ENCODE measurements around the gene MYOD1.
A peak's percentile ranks its signal among the peaks of the same experiment; 100 is the strongest.

MYOD1 gene

DNA sequence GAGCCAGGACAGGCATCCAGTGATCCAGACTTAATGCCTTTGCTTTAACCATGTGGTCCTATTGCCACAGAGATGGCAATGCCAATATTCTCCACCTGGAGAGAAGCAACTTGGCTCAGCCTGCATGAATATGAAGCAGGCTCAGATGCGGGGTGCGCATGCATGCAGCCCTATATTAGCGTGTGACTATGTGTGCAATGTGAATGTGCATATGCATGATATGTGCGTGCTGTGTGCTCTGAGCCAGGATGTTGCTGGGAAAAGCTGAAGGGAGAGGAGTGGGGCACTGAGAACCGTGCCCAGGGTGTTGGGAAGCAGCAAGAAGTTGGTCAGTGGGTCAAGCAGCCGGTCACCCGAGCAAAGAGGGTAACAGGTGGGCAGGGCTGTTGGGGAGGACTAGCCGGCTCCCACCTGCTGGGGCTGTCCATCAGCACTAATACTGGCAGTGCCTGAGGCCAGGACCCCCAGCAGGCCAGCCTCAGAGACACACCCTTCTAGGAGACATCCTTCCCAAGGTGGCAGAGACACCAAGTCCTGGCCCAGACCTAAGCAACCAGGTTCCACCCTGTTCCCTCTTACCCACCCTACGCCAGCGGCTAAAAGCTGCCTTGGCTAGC is 24.8 kb upstream of the MYOD1 start:
- no peak for DNase-seq (ENCODE audit: low read depth)
- TF ChIP-seq, protein P1, sequence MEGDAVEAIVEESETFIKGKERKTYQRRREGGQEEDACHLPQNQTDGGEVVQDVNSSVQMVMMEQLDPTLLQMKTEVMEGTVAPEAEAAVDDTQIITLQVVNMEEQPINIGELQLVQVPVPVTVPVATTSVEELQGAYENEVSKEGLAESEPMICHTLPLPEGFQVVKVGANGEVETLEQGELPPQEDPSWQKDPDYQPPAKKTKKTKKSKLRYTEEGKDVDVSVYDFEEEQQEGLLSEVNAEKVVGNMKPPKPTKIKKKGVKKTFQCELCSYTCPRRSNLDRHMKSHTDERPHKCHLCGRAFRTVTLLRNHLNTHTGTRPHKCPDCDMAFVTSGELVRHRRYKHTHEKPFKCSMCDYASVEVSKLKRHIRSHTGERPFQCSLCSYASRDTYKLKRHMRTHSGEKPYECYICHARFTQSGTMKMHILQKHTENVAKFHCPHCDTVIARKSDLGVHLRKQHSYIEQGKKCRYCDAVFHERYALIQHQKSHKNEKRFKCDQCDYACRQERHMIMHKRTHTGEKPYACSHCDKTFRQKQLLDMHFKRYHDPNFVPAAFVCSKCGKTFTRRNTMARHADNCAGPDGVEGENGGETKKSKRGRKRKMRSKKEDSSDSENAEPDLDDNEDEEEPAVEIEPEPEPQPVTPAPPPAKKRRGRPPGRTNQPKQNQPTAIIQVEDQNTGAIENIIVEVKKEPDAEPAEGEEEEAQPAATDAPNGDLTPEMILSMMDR (conservative IDR thresholded peaks at IDR 0.05; ENCODE audit: low read depth, low read length) = no peak
- H3K4me3 ChIP-seq (ENCODE audit: low read length) = no peak overlapping the region

DNA sequence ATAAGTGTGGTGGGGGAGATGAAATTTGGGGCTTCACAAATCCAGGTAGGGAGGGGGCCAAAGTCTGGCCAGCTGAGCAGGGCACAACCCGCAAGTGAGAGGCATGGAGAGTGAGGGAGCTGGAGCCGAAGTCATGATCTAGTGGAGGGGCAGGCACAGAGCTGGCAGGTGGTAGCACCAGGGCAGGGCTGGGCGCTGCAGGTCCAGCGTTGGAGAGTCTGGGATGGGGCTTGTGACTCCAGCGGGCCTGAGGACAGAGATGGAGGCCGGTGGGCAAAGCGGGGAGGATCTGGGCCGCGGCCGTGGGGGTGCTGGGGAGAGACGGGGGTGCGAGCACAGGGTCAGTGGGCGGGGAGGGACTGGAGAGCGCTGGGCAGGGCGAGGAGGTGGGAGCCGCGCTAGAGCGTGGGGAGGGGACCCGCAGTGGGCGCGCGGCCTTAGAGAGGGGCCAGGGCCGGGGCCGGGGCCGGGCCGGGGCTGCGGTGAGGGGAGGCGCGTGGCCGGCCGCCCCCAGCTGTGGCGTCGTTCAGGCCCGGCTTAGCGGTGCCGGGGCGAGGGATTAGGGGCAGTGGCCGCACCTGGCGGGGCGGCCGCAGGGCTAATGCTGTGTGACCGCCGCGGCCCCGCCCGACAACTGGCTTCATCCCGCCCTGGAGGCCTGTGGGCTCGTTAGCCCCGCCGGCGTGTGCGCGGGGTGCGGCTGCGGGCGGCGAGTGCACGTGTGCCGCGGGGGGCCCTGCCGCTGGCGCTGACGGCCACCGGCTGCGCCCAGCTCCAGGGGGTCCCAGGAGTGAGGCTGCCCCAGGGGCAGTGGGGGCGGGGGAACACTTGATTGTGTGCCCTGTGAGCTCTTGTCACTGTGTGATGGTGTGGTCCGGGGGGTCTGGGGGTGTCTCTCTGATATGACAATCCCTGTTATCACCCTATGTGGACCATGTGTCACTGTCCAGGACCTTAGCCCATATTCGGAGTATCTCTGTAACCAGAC is 23.6 kb upstream of the MYOD1 start:
- TF ChIP-seq, protein P1 (conservative IDR thresholded peaks at IDR 0.05; ENCODE audit: low read depth, low read length) = no peak
- no peak overlapping the region for H3K4me3 ChIP-seq (ENCODE audit: low read length)
- DNase-seq (ENCODE audit: low read depth) = no peak

DNA sequence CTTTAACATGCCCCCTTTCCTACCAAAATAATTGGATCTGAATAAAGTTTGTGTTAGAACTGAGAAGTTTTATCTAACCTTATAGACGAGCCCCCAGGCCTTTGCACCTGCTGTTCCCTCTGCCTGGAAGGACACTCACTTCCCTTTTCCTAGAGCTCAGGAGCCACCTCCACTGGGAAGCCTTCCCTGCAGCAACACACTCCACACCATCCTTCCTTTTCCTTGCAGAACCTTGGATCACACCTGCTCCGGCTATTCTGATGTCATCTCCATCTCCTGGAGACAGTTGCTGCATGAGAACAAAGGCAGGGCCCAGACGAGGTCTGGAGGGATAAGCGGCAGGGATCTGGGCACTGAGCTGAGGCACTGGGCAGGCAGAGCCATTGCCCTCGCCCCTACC is 22.6 kb upstream of the MYOD1 start:
- TF ChIP-seq, protein P1 (conservative IDR thresholded peaks at IDR 0.05; ENCODE audit: low read depth, low read length) = no peak
- H3K4me3 ChIP-seq (ENCODE audit: low read length) = no peak overlapping the region
- DNase-seq (ENCODE audit: low read depth) = no peak

DNA sequence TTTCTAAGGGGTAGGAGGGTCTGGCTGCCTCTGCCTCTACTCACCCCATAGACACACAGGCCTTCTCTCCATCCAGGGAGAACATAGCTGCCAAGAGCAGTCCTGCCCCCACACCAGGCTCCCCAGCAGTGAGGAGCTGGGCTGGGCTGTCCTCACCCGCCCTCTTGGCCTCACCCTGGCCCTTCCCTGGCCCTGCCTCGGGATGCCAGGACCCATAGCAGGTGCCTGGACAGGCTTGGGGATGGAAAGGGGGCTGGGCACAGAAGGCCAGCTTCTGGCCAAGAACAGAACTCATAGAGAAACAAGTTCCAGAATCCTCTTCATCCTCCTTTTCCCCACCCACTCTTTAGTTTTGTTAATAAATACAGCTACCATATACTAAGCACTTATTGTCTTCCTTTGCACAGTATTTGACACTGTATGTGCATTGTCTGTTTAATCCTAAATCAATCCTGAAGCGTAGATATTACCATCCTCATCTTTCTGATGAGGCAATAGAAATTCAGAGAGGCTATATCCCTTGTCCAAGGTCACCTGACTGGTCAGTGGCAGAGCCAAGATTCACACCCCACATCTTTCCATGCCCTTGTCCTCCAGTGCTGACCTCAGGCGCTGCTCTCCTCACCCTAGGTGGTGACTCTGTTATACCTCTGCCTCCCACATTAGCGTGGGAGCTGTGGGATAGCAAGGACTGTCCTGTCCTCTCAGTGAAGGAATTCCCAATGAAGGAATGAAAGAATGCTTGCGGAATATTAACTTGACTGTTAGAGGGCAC is 22.0 kb upstream of the MYOD1 start:
- DNase-seq (ENCODE audit: low read depth) = no peak
- no peak overlapping the region for H3K4me3 ChIP-seq (ENCODE audit: low read length)
- TF ChIP-seq, protein P1 (conservative IDR thresholded peaks at IDR 0.05; ENCODE audit: low read depth, low read length) = no peak

DNA sequence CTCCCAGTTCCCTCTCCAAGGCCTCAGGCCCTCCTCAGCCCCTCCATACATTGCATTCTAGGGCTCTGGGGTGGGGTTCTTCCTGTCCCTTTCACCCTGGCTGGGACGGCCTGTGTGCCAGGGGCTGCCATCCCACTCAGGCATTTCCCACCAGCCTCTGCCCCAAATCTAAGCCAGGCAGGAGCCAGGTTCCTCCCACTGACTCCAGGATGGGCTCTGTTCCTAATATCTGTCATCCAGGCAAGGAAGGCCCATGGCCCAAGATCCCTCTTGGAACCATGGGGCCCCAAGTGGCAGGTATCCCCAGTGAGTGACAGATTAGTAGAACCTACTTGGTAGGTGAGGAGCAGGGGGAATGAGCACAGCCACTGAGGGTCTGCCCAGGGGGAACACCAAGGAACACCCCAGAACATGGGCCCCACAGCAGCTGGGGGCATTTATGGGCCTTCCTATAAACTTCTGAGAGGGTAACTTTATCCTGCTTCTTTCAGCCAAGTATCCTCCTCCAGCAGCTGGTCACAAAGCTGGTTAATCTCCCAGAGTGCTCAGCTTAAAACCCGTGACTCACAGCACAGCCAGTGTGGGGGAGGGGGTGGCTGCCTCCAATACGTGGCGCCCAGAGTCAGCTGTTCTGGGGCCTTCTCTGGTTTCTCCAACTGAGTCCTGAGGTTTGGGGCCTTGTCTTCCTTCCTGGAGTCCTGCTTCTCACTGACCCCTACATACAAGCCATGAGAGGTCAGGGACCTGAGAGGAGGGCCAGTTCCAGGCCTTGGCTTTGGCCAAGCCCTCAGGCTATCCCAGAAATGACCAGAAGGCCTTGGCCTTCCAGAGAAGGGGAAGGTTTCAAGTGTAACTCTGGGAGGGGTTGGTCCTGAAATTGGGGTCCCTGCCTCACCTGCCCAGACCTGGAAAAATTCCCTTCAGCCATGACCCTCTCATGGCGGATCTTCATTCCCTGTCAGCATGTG is 19.9 kb upstream of the MYOD1 start:
- DNase-seq (ENCODE audit: low read depth) = peak; percentile 52
- H3K4me3 ChIP-seq (ENCODE audit: low read length) = no peak overlapping the region
- TF ChIP-seq, protein P1 (conservative IDR thresholded peaks at IDR 0.05; ENCODE audit: low read depth, low read length) = no peak

DNA sequence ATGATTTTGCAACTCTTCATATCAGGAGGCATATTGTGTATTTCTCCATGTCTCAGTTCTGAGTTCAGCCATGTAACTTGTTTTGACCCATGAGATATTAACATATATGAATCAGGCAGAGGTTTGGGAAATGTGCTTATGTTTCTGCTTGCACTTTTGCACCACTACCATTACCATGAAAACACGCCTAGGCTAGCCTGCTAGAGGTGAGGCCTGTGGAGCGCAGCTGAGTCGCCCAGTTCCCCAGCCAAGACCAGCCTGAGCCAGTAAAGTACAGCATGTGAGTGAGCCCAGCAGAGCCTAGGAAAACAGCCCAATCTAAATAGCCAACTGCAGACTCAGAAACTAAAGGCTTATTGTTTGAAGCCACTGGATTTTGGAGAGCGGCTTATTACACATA is 18.4 kb upstream of the MYOD1 start:
- DNase-seq (ENCODE audit: low read depth) = no peak
- H3K4me3 ChIP-seq (ENCODE audit: low read length) = no peak overlapping the region
- TF ChIP-seq, protein P1 (conservative IDR thresholded peaks at IDR 0.05; ENCODE audit: low read depth, low read length) = no peak

All from retinal pigment epithelial cell (primary cell).